ENCODE data around the gene UMPS.

The UMPS gene

DNA sequence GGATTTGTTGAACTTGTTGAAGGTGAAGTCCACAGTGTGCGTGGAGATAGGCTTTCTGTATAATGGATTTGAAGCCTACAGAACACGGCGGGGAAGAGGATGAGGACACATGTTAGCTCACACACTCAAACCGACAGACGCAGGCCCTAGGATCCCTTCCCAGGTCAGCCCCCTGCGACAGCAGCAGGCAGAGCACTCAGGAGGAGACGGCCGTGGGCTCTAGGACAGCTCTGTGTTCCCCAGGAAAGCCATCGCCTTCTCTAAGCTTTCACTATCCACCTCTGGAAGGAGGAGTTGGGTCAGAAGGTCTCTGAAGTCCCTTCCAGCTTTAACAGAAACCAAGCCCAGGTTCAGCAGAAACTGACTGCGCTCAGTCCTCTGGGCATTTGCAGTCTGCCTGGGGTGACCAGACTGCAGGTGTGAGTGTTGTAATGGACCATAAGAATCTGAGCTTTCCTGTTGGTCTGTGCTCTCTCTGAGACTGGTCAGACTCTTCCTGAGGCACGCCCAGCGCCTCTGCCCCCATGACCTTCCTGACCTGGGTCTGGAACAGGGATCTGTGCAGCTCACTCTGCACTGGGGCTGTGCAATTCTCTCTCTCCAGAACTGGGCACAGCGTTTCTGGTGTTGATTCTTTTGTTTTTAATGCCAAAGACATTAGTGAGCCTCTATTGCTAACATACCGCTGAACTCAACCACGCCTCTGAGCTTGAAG lies 33.5 kb downstream of the UMPS start:
- TF ChIP-seq ZNF274 (IDR thresholded peaks at IDR 0.05; ENCODE audit: low read depth, low read length) = no peak
- no peak overlapping the region for H3K4me3 ChIP-seq (ENCODE audit: low read length)

GRCh38 chr3:124764746-124765145 lies 34.5 kb downstream of the UMPS start:
- TF ChIP-seq ZNF274 (IDR thresholded peaks at IDR 0.05; ENCODE audit: low read depth, low read length) = no peak
- no peak overlapping the region for H3K4me3 ChIP-seq (ENCODE audit: low read length)

GRCh38 chr3:124765197-124765840 lies 35.1 kb downstream of the UMPS start:
- H3K4me3 ChIP-seq (ENCODE audit: low read length) = no peak overlapping the region
- TF ChIP-seq ZNF274 (IDR thresholded peaks at IDR 0.05; ENCODE audit: low read depth, low read length) = no peak

DNA sequence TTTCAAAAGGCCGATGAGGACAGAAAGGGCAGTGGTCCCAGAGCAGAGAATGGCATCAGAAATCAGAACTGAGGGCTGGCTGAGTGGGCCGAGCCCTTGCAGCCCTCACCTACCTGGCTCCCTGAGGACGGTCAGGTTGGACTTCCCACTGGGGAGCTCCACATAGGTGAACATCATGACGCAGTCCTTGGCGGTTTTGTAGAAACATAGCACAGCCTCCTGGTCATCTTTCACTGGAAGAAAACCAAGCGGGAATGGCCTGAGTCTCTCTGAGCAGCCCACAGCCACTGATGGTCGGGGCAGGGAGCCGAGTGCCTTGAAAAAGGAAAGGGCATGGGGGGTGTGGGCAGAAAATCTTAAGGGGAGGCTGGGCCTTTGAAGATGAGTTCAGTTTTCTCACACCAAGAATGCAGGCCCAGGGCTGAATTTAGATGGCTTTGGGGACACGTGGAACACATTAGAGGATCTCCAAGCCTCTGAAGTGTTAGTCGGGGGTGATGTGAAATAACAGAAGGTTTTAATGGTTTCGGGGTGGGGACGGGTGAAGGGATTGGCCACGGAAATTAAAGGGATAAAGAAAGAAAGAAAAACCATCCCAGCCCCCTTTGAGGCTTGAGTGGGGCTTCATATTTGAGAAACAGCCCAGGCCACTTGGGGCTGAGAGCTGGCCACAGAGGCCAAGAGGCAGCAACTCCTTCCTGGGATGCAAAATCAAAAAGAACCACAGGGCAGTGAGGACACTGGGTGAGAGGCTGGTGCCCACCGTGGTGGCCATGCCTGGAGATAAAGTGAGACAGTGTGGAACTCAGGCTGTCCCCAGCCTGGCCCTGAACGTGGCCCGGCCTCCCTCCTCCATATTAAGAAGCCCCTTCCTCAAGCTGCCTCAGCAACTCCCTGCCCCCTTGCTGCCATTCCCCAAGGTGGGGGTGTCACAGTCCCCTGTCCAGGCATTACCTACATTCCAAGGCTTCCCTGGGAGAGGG lies 36.2 kb downstream of the UMPS start:
- no peak for TF ChIP-seq ZNF274 (IDR thresholded peaks at IDR 0.05; ENCODE audit: low read depth, low read length)
- no peak overlapping the region for H3K4me3 ChIP-seq (ENCODE audit: low read length)

DNA sequence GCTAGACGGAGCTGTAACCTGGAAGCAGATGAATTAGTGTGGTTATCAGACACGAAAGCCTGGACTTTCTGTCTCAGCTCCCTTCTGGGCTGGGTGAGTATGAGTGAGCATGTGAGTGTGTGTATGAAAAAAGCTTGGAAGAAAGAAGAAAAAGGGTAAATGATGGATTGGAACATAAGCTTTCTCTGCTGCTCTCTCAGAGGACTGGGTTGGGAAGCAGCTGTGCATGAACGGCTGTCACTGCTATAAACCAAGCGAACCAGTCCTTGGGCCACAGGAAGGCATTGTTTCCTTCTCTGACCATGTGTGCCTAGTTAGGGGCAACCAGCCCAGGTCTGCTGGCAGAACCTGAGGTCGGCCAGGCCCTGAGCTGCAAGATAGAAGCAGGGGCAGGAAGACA lies 37.0 kb downstream of the UMPS start:
- no peak overlapping the region for H3K4me3 ChIP-seq (ENCODE audit: low read length)
- no peak for TF ChIP-seq ZNF274 (IDR thresholded peaks at IDR 0.05; ENCODE audit: low read depth, low read length)

- no peak for TF ChIP-seq ZNF274 (IDR thresholded peaks at IDR 0.05; ENCODE audit: low read depth, low read length)
- no peak overlapping the region for H3K4me3 ChIP-seq (ENCODE audit: low read length)
Measured at GRCh38 chr3:124767691-124768090, 37.4 kb downstream of the UMPS start.

DNA sequence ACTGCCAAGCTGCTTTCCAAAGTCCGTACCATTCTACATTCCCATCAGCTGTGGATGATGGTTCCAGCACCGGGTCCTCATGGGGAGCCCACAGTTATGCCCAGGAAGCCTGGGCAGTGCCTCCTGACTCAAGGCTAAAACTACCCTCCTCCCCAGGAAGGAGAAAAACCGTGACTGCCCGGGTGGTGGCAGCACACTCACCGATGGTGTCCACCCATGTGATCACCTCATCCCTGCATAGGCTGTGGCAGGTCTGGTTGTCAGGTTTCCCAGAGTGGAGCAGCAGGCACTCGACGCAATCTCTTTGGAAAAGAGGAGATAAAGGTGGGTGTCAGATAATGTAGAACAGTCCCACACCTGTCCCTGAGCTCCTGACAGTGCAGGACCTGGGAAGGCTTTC lies 38.6 kb downstream of the UMPS start:
- no peak overlapping the region for H3K4me3 ChIP-seq (ENCODE audit: low read length)
- TF ChIP-seq ZNF274 (IDR thresholded peaks at IDR 0.05; ENCODE audit: low read depth, low read length) = no peak

DNA sequence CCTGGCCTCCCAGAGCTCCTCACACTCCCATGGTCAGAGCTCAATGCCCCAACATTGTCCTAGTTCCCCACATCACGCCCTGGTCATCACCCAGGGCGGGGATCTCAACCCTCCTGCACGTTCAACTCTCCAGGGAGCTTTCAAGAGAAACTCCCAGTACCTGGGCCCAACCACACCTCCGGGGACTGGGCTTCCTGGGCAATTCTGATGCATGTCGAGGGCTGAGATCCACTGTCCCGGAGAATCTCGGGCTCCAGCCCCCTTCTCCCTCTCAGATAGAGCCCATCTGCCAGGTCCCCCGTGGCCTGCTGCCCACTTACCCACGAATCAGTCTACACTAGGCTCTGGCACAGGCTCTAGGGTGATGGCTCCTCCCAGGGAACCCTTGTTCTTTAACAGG lies 39.2 kb downstream of the UMPS start:
- TF ChIP-seq ZNF274 (IDR thresholded peaks at IDR 0.05; ENCODE audit: low read depth, low read length) = no peak
- no peak overlapping the region for H3K4me3 ChIP-seq (ENCODE audit: low read length)

DNA sequence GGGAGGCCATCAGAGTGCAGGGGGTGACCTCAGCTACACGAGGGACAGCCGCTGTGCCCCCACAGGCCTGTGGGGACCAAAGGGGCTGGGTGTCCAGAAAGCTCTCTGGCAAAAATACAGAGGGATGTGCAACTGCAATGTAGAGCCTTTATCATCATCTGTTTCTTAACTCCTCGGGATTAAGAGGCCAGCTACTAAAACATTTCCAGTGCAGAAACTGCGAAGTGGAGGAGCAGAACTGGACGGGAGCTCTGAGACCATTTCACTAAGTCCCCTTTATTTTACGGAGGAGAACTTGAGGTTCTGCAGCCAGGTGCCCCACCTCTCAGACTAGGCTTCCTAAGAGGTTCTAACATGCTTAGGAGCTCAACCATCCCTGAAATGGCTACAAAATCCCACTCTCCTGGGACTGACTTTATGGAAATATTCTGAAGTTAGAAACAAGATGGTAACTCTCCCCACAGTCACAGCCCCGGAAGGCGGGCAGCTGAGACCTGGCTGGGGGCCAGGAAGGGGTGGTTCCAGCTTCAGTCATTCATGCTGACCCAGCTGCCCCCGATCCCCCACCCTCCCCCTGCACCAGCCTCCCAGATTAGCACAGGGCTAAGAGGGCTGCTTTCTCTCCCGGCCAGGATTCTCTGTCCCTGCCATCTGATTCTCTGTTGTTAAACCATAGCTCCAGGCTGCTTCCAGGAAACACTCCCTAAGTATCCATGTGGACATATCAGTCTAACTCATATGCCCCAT lies 40.3 kb downstream of the UMPS start:
- TF ChIP-seq ZNF274 (IDR thresholded peaks at IDR 0.05; ENCODE audit: low read depth, low read length) = no peak
- no peak overlapping the region for H3K4me3 ChIP-seq (ENCODE audit: low read length)

GRCh38 chr3:124771083-124771445 lies 40.8 kb downstream of the UMPS start:
- no peak for TF ChIP-seq ZNF274 (IDR thresholded peaks at IDR 0.05; ENCODE audit: low read depth, low read length)
- H3K4me3 ChIP-seq (ENCODE audit: low read length) = no peak overlapping the region

DNA sequence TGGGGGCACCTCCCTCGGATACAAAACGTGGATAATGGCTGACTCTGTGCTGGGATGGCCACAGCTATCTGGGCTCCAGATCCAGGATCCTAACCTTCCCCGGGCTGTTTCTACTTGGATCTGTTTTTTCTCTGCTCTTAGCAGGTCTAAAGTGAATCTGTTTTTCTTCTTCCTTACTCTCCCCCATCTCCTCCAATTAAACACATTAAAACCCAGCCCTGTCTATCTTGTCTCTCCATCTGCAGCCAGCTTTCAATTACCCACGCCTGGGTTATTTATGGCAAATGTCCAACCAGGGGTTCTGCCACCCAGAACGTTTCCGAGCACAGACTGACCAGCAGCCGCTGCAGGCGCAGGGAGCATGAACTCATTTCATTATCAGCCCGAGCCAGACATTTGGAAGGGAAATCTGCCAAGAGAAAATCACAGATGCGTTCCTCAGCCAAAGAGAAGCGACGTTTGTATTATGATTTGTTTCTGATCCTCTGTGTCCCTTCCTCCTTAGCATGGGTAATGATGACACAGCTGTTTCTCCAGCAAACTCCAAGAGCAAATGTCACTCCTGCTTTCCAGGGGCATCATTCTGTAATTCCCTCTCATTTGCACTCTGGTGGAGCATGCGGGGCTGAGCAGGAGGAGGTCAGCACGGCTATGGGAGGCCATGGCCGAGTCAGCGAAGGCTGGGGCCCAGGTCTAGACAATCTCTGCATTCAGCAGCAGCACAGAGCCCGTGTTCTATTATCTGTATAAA lies 42.0 kb downstream of the UMPS start:
- TF ChIP-seq ZNF274 (IDR thresholded peaks at IDR 0.05; ENCODE audit: low read depth, low read length) = no peak
- no peak overlapping the region for H3K4me3 ChIP-seq (ENCODE audit: low read length)

GRCh38 chr3:124773351-124774326 lies 43.4 kb downstream of the UMPS start:
- no peak for TF ChIP-seq ZNF274 (IDR thresholded peaks at IDR 0.05; ENCODE audit: low read depth, low read length)
- no peak overlapping the region for H3K4me3 ChIP-seq (ENCODE audit: low read length)

All from GM08714 (cell line).